ENCODE data around the gene RHEBL1. TPM values are rescaled to one million over a fixed set of nuclear protein-coding genes. Genes with fewer than 3 reads are reported as not detected.

Gene RHEBL1
- total RNA-seq, 2 donors from 2014 or later, result not detected

DNA sequence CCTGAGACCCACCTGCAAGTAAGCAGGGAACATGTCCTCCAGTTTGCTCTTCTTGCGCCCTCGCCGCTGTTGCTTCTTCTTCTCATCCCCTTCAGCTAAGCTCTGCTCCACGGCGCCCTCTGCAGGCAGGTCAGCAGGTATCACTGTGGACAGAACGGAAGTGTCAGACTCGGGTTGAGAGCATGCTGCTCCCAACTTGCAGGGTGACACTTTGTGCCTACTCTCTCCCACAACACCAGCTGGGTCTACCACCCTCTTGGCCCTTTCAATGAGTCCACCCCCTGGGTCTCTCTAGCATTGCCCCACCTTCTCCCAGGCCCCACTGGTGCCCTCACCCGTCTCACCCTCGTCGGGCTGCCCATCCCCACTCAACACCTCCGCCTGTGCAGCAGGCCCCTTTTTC, 25.9 kb downstream of the RHEBL1 start:
- Histone ChIP-seq H3K27me3 (no peaks in the 10 kb centered on the region), H3K36me3 (replicated peaks in 1 of 2; ENCODE audit: insufficient read depth in 1 of 2, low read depth in 2 of 2) (peaks cover 40 to 79% of the 10 kb centered on the region in 2 donors), H3K4me3 (no peak overlapping the region), H3K4me1 (no peaks in the 10 kb centered on the region), H3K27ac (no peak overlapping the region), H3K9me3 (no peaks in the 10 kb centered on the region)
- intact Hi-C loops (cut with DNase I), result no loop called here
- TF ChIP-seq, protein P1, sequence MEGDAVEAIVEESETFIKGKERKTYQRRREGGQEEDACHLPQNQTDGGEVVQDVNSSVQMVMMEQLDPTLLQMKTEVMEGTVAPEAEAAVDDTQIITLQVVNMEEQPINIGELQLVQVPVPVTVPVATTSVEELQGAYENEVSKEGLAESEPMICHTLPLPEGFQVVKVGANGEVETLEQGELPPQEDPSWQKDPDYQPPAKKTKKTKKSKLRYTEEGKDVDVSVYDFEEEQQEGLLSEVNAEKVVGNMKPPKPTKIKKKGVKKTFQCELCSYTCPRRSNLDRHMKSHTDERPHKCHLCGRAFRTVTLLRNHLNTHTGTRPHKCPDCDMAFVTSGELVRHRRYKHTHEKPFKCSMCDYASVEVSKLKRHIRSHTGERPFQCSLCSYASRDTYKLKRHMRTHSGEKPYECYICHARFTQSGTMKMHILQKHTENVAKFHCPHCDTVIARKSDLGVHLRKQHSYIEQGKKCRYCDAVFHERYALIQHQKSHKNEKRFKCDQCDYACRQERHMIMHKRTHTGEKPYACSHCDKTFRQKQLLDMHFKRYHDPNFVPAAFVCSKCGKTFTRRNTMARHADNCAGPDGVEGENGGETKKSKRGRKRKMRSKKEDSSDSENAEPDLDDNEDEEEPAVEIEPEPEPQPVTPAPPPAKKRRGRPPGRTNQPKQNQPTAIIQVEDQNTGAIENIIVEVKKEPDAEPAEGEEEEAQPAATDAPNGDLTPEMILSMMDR (IDR thresholded peaks at IDR 0.05), result peak; percentile 33 to 53 (median 45)
- TF ChIP-seq POLR2A (IDR thresholded peaks at IDR 0.05), result no peak
- ATAC-seq, result no peak
- 61 to 67% methylated on average over 11 of the region's 11 CpGs for WGBS, 2 donors
- peak; percentile 46 to 55 (median 50) for DNase-seq

DNA sequence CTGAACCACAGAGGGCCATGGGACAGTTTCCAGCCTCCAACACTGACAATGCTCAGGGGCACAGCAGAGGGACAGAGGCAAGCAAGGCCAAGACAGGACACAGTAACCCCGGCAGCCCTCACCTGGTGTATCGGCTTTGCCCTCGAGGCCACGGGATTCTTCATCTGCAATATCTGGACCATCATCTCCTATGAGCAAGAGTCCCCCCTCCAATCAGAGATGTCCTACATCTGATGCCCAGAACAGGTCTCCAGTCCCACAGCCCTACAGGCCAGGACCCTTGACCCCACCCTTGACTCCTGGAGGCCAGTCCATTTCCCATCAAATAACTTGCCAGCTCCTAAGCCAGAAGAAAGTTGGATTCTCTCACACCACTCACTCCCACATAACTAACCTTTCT, 26.5 kb downstream of the RHEBL1 start:
- Histone ChIP-seq H3K4me1 (no peaks in the 10 kb centered on the region), H3K4me3 (no peak overlapping the region), H3K9me3 (no peaks in the 10 kb centered on the region), H3K27ac (no peak overlapping the region), H3K27me3 (no peaks in the 10 kb centered on the region), H3K36me3 (replicated peaks in 1 of 2; ENCODE audit: insufficient read depth in 1 of 2, low read depth in 2 of 2) (peaks cover 42 to 75% of the 10 kb centered on the region in 2 donors)
- WGBS, 2 donors, result 85 to 100% methylated on average over 1 to 4 of the region's 4 CpGs
- ATAC-seq (no peak), DNase-seq (no peak)
- TF ChIP-seq POLR2A (IDR thresholded peaks at IDR 0.05), result no peak
- TF ChIP-seq, protein P1 (IDR thresholded peaks at IDR 0.05), result no peak
- intact Hi-C loops (cut with DNase I), result no loop called here

DNA sequence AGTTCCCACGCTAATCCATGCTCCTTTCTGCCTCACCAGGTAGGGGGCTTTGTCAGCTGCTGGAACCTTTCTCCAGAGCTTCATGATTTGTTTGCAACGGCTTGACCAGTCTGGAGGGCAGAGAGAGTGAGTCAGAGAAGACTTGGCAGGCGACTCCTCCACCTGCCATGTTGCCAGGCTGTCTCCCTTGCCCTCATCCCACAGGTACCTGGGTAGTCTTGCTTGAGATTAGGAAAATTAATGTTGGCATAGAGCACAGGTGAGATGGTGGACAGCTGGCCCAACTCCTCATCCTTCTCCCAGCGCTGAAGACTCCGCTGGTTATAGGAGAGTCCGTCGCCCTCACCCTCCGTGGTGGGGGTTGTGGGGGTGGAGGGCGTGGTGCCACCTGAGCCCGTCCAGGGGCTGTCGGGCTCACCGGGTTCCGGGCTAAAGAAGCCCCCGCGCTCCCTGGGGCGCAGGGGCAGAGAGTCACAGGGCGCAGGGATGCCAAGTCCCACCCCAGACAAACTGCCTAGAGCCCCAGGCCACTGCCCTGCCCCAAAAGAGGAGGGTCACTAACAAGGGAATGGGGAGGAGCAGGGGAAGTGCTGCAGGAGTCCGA, 27.8 kb downstream of the RHEBL1 start:
- TF ChIP-seq, protein P1 (IDR thresholded peaks at IDR 0.05), result no peak
- no peak for TF ChIP-seq POLR2A (IDR thresholded peaks at IDR 0.05)
- no peak for DNase-seq
- Histone ChIP-seq H3K27me3 (no peaks in the 10 kb centered on the region), H3K9me3 (no peaks in the 10 kb centered on the region), H3K36me3 (replicated peaks in 1 of 2; ENCODE audit: insufficient read depth in 1 of 2, low read depth in 2 of 2) (peaks cover 42 to 70% of the 10 kb centered on the region in 2 donors), H3K4me1 (no peaks in the 10 kb centered on the region), H3K27ac (no peak overlapping the region), H3K4me3 (no peak overlapping the region)
- intact Hi-C loops (cut with DNase I), result no loop called here
- 83 to 88% methylated on average over 11 to 17 of the region's 18 CpGs for WGBS, 2 donors
- no peak for ATAC-seq

DNA sequence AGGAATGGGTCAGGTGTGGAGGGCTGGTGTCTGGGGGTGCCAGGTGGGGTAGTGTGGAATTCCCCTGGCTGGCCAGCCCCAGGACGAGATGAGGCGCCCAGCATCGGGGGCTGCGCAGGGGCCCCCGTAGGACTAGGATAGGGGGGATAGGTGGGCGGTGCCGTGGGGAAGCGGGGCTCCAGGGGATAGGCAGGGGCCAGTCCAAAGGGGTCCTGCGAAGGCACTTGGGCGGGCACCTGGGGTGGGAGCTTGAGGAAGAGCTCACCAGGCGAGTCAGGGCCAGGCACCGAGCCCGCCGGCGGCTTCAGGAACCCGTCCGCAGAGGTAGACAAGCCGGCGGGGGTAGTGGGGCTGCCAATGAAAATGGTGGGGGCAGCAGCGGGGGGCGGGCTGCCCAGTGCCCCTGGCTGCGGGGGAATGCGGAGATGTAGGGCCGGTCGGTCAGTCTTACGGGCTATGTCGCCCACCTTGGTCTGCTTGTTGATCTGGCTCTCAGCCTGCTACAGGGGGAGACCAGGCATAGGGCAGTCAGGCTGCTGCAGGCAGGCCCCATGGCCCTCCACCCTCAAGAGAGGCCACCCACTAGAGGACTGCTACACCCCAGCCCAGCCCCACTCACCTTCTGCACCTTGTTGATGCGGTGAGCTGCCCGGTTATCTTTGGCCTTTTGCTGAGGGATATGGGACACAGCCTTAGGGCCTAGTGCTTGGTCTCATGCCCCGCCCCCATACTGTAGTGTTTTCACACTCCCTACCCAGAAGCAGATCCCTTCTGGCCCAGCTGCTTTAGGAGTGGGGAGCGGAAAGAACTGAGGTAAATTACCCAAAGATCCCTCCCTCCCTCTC, 28.5 kb downstream of the RHEBL1 start:
- Histone ChIP-seq H3K4me1 (no peaks in the 10 kb centered on the region), H3K36me3 (replicated peaks in 1 of 2; ENCODE audit: insufficient read depth in 1 of 2, low read depth in 2 of 2) (peaks cover 42 to 70% of the 10 kb centered on the region in 2 donors), H3K4me3 (no peak overlapping the region), H3K27ac (no peak overlapping the region), H3K9me3 (no peaks in the 10 kb centered on the region), H3K27me3 (no peaks in the 10 kb centered on the region)
- TF ChIP-seq POLR2A (IDR thresholded peaks at IDR 0.05), result no peak
- TF ChIP-seq, protein P1 (IDR thresholded peaks at IDR 0.05), result no peak
- DNase-seq, result no peak
- intact Hi-C loops (cut with DNase I), result no loop called here
- WGBS, 2 donors, result 93 to 95% methylated on average over 29 to 30 of the region's 31 CpGs
- ATAC-seq, result no peak

All from body of pancreas (tissue), 4 donors.